ENCODE data around the gene LMNB1.

GRCh38 chr5:126811515-126812198 lies 34.7 kb downstream of the LMNB1 start:
- TF ChIP-seq CTCF (IDR thresholded peaks at IDR 0.05) (no peak), POLR2A (IDR thresholded peaks at IDR 0.05) (no peak)
